Activated naive CD4-positive, alpha-beta T cell treated with Interleukin-2 at 50 U/mL for 16 hours (primary cell): ENCODE measurements around the gene PLD1.
A peak's percentile ranks its signal among the peaks of the same experiment; 100 is the strongest.
"Not testable (repeated sequence)": the region's sequence is repeated elsewhere in the genome, so short reads cannot be mapped to it uniquely, and the experiment has no call there.

Source experiments
- DNase-seq: peaks from one replicate; pipeline ENCODE4 v3.0.0-alpha.2; 2020

The PLD1 gene

GRCh38 chr3:171809861-171810628 lies at the start of gene PLD1:
Gene PLD1, minus strand, starts transcription at chr3:171810483. Its CDS starts 72,432 bp downstream, at chr3:171738051.
- peak; percentile 54 for DNase-seq

- not testable (repeated sequence) for DNase-seq
Observed at GRCh38 chr3:171858770-171859169, 48.5 kb upstream of the PLD1 start.

DNA sequence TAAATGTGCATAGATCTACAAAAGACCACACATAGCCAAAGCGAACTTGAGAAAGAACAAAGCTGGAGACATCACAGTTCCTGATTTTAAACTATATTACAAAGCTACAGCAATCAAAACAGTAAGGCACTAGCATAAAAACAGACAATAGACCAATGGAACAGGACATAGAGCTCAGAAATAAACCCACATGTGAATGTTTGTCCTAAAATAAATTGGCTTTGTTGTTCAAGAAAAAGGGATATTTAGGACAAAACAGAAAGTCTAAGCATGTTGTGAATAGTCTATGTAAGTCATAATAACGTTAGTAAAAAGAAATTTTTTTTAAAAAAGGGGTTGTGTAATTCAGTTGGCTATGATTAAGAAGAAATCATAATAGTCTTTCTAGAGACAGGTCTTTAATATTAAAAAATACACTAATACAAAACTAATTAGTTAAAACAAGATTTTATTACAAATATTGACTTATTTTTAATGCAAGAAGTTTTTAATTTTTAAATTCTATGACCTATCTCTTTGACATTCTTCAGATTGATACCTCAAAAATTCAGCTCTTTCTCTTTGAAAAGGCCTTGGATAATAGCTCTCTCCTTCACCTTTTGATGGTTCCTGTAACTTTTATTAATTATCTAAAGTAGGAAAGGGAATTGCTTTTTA lies 44.5 kb upstream of the PLD1 start:
- no peak for DNase-seq

GRCh38 chr3:171851660-171852058 lies 41.4 kb upstream of the PLD1 start:
- DNase-seq: no peak

DNA sequence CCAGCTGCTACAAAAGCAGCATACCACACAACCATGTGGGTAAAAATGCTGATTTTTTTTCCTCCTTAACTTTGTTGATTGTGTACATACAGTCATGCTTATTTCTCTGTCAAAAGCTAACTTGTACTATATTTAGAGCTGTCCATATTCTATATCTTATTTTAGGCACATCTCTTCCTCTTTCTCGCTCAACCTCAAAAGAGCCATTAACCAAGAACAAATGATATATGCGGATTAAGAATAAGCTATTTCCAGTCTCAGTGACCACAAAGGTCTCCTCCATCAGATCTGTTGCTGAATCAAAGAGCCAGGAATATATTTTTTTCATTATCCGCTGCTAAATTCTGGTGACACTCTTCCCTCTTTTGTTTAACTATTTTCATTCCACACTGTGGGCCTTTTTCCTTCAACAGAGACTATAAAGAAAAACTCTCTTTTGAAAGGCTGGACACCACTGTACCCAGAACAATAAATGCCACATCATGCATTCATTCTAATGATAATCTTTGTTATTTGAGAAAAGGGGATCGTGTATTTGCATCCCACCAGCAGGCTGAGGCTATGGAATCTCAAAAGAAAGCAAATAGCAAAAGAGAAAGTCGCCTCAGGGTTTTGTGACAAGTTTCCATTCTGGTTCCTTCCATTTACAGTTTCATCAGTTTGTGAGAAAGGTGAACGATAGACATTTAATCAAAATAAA lies 40.8 kb upstream of the PLD1 start:
- no peak for DNase-seq

- DNase-seq: no peak
Observed at GRCh38 chr3:171850320-171850959, 40.2 kb upstream of the PLD1 start.

- no peak for DNase-seq
Observed at GRCh38 chr3:171849617-171850319, 39.5 kb upstream of the PLD1 start.

DNA sequence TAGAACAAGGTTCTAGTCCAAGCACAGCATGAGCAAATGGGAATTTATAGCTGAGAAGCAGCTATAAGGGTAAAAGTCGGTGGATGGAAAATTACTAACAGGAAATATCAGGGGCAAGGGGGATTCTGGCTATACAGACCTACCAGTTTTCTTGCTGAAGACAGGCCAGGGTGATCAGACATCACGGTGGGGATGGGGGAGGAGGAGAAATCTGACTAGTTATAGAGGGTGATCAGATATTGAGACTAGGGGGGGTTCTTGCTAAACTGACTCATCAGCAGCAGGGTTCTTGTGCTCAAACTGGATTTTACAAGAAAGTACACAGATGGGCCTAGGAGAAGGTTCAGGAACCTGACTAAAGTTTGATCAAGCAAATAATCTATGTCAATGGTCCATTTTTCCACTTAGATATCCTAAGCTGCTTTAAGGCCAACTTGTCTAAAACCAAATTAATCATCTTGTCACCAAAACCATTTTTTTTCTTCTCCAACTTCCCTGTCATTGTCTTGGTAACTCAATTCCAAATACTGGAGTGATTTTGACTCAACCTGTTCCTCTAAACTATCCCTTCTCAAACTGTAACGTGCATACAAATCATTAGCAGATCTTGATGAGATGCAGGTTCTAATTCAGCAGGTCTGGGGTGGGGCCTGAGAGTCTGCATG lies 37.4 kb upstream of the PLD1 start:
- DNase-seq: no peak

GRCh38 chr3:171847133-171847532 lies 36.9 kb upstream of the PLD1 start:
- DNase-seq: no peak

DNA sequence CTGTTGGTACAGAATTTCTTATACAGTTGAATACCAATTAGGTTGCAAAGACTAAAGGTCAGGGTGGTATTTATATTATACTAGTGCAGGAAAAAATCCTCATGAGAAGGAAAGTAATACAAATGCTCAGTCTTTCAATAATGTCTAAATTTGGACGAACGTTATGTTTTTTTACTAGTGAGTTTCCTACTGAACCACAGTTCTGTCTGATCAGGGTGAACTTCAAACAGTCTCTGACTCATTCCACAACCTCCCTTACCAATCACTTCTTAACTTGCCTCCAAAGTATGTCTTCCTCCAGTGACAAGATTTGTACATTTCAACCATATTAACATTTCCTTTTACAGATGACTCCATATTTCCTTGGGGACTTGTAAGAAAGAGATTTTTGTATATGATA lies 36.3 kb upstream of the PLD1 start:
- DNase-seq: no peak

DNA sequence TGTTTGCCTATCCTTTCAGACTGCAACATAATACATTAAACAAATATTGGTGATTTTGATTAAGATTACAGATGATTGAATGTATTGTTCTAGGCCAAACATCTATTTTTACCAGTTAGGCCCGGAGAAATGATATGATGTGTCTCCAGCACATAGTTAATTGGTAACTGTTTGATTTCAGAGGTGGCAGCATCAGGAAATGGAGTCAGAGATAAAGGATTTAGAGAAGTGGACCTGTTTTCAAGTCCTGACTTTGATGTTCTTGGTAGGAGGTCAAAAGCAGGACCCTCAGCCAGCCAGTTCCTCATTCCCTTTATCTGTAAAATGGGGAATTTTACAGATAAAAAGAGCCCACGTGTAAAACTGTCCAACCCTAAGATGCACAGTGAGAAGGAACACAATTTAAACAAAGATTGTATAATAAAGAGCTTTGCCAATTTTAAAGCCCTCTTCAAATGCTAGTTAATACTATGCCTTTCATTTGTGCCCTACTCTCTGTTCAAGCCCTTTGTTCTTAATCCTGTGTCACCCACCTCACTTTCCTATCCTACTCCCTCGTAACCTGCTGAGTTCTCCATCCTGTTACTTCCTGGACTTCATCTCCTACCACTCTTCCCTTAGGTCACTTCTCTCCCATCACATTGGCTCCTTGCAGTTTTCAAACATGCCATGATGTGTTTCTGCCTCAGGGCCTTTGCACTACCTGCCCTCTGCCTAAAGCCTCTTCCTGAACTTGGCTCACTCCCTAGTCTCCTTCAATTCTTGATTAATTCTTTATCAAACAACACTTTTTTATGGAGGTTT lies 35.4 kb upstream of the PLD1 start:
- no peak for DNase-seq

- no peak for DNase-seq
Observed at GRCh38 chr3:171844873-171845272, 34.6 kb upstream of the PLD1 start.

DNA sequence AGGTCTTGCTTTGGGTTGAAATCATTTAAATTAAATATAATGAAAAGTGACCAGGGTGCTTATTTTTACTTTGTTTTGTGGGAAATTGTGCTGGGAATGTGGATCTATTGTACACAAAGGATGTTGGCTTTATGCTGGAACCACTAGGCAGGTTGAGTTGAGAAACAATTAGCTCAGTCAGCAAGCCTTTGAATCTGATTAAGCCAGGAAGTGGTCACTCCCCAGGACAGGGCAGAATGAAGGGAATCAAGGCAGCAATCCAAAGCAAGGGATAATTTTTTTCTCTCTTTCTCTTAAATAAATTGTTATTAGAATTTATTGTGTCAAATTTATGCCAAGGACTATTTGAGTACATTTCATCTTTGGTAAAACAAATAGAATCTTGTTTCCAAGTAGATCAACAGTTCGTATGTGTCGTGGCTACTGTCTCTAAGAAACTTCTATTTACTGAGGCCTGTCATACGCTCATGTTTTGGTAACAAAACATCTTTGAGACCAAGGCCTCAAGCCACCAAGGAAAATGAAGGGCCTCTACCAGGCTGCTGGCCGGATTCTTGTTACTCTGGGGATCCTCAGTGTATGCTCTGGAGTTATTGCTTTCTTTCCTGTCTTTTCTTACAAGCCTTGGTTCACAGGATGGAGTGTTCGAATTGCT lies 32.7 kb upstream of the PLD1 start, which contains the start of gene TMEM212:
Gene TMEM212 (plus strand): TSS at position 486 of the 655 bp plus-strand sequence. CDS start 35 bp downstream, at position 521.
- no peak for DNase-seq

GRCh38 chr3:171841620-171842000 lies 31.3 kb upstream of the PLD1 start:
- no peak for DNase-seq

GRCh38 chr3:171840811-171841619 lies 30.7 kb upstream of the PLD1 start:
- DNase-seq: no peak

GRCh38 chr3:171840445-171840810 lies 30.1 kb upstream of the PLD1 start:
- no peak for DNase-seq

DNA sequence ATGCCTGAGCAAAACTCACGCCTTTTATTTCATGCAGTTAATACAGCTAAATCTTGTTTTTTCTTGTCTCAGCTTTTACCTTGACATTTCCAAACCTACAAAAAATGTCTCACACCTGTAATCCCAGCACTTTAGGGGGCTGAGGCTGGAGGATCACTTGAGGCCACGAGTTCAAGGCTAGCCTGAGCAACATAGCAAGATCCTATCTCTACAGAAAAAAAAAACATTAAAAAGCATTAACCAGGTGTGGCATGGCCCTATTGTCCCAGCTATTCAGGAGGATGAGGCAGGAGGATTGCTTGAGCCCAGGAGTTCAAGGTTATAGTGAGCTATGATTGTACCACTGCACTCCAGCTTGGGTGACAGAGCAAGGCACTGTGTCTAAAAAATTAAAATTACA lies 29.0 kb upstream of the PLD1 start:
- no peak for DNase-seq

DNA sequence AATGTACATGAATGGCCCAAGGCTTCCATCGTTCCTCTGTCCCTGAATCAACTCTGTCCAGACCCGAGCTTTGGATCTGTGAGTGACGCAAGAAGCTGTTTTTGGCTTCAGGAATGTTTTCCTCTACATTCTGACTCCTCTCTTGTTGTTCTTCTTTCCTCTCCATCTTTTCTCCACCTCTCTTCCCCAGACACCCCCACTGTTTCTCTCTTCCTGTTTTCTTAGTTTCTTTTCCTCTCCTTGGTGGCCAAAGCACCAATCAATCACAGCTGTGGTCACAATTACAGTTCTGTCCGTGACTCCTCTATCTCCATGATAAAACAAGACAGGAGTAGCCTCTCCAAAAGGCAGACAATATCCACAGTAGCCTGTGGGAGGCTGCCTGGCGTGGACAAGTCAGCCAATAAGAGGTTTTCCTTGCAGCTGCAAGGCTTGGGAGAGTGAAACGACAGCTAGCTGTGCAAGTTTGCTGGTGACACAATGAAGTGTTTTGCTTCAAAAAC lies 28.0 kb upstream of the PLD1 start:
- DNase-seq: no peak

GRCh38 chr3:171837698-171838097 lies 27.4 kb upstream of the PLD1 start:
- DNase-seq: no peak

DNA sequence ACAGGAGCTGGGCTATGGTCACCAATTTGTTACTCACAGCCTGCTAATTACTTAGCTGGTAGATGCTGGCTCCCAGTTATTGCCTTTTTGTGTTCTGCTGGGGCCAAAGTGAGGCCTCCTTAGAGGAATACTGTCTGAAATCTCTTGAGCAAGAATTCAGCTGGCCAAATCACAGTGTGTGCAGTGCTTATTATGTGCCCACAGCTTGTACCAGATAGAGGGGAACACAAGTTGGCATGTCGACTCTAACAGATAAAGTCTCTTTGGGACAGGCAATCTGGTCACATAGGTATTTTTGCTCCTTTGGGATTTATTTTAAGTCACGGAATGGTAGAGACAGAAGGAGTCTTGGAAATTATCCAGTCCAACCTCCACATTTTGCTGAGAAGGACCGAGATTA lies 26.6 kb upstream of the PLD1 start:
- DNase-seq: no peak
